Activated naive CD4-positive, alpha-beta T cell treated with Interleukin-2 at 50 U/mL for 16 hours (primary cell): ENCODE results near the gene CD69.

Experiments used
- DNase-seq: peaks from one replicate; pipeline ENCODE4 v3.0.0-alpha.2; 2020

Gene CD69

GRCh38 chr12:9760699-9761418 is at the start of gene CD69:
Gene CD69 (minus strand): TSS chr12:9760901. CDS start chr12:9760820, 81 bp downstream.
- DNase-seq = peak; percentile 82

GRCh38 chr12:9809866-9810265 is 49.2 kb upstream of the CD69 start:
- no peak for DNase-seq

- no peak for DNase-seq
Observed at GRCh38 chr12:9809338-9809737, 48.6 kb upstream of the CD69 start.

- no peak for DNase-seq
Observed at GRCh38 chr12:9808504-9808903, 47.8 kb upstream of the CD69 start.

- DNase-seq = no peak
Observed at GRCh38 chr12:9806714-9807113, 46.0 kb upstream of the CD69 start.

- DNase-seq = no peak
Observed at GRCh38 chr12:9805883-9806282, 45.2 kb upstream of the CD69 start.

GRCh38 chr12:9799961-9800360 is 39.3 kb upstream of the CD69 start:
- DNase-seq = no peak

GRCh38 chr12:9797722-9798619 is 37.3 kb upstream of the CD69 start:
- peak; percentile 61 for DNase-seq

GRCh38 chr12:9796971-9797370 is 36.3 kb upstream of the CD69 start:
- DNase-seq = no peak

- DNase-seq = no peak
Observed at GRCh38 chr12:9796346-9796745, 35.6 kb upstream of the CD69 start.

GRCh38 chr12:9795945-9796344 is 35.2 kb upstream of the CD69 start:
- DNase-seq = no peak

- no peak for DNase-seq
Observed at GRCh38 chr12:9794484-9795093, 33.9 kb upstream of the CD69 start.

GRCh38 chr12:9793779-9794395 is 33.2 kb upstream of the CD69 start:
- DNase-seq = no peak

- no peak for DNase-seq
Observed at GRCh38 chr12:9792961-9793617, 32.4 kb upstream of the CD69 start.

- no peak for DNase-seq
Observed at GRCh38 chr12:9792185-9792900, 31.6 kb upstream of the CD69 start.

GRCh38 chr12:9786726-9787717 is 26.3 kb upstream of the CD69 start:
- no peak for DNase-seq

GRCh38 chr12:9784816-9785215 is 24.1 kb upstream of the CD69 start:
- DNase-seq = no peak

GRCh38 chr12:9784326-9784725 is 23.6 kb upstream of the CD69 start:
- DNase-seq = no peak

GRCh38 chr12:9782547-9783382 is 22.1 kb upstream of the CD69 start:
- DNase-seq = no peak

GRCh38 chr12:9781360-9781759 is 20.7 kb upstream of the CD69 start:
- DNase-seq = no peak
